ENCODE measurements around the gene LRSAM1.

Gene LRSAM1

GRCh38 chr9:127535396-127535795 lies 84.1 kb downstream of the LRSAM1 start:
- peaks cover 25% of the 10 kb centered on the region for H3K4me1 Mint-ChIP-seq
- peaks cover 4% of the 10 kb centered on the region for H3K27me3 Mint-ChIP-seq (ENCODE audit: low read depth, poor library complexity)
- DNase-seq = no peak
- peaks cover 10% of the 10 kb centered on the region for H3K36me3 Mint-ChIP-seq (ENCODE audit: low read depth)
- no peak for TF ChIP-seq CTCF (IDR thresholded peaks at IDR 0.05)
- H3K9me3 Mint-ChIP-seq = no peaks in the 10 kb centered on the region
- H3K4me3 Mint-ChIP-seq = no peak overlapping the region
- no peak overlapping the region for H3K27ac Mint-ChIP-seq

GRCh38 chr9:127535834-127536233 lies 84.5 kb downstream of the LRSAM1 start:
- TF ChIP-seq CTCF (IDR thresholded peaks at IDR 0.05) = no peak
- Mint-ChIP-seq H3K4me1 (peaks cover 22% of the 10 kb centered on the region), H3K27ac (no peak overlapping the region), H3K36me3 (ENCODE audit: low read depth) (peaks cover 7% of the 10 kb centered on the region), H3K27me3 (ENCODE audit: low read depth, poor library complexity) (peaks cover 4% of the 10 kb centered on the region), H3K4me3 (no peak overlapping the region), H3K9me3 (no peaks in the 10 kb centered on the region)
- no peak for DNase-seq

- Mint-ChIP-seq H3K36me3 (ENCODE audit: low read depth) (peaks cover 6% of the 10 kb centered on the region), H3K27me3 (ENCODE audit: low read depth, poor library complexity) (peaks cover 4% of the 10 kb centered on the region), H3K27ac (no peak overlapping the region), H3K4me3 (no peak overlapping the region), H3K9me3 (no peaks in the 10 kb centered on the region), H3K4me1 (peaks cover 22% of the 10 kb centered on the region)
- TF ChIP-seq CTCF (IDR thresholded peaks at IDR 0.05) = no peak
- no peak for DNase-seq
Measured at GRCh38 chr9:127536499-127536898, 85.2 kb downstream of the LRSAM1 start.

- Mint-ChIP-seq H3K4me3 (no peak overlapping the region), H3K27ac (peak overlapping the region; percentile 54), H3K4me1 (peaks cover 19% of the 10 kb centered on the region), H3K27me3 (ENCODE audit: low read depth, poor library complexity) (peaks cover 4% of the 10 kb centered on the region), H3K36me3 (ENCODE audit: low read depth) (peaks cover 1% of the 10 kb centered on the region), H3K9me3 (no peaks in the 10 kb centered on the region)
- DNase-seq = no peak
- TF ChIP-seq CTCF (IDR thresholded peaks at IDR 0.05) = no peak
Measured at GRCh38 chr9:127537014-127537413, 85.7 kb downstream of the LRSAM1 start.

- Mint-ChIP-seq H3K4me1 (peaks cover 19% of the 10 kb centered on the region), H3K9me3 (no peaks in the 10 kb centered on the region), H3K4me3 (no peak overlapping the region), H3K27ac (peak overlapping the region; percentile 54), H3K27me3 (ENCODE audit: low read depth, poor library complexity) (peaks cover 4% of the 10 kb centered on the region), H3K36me3 (ENCODE audit: low read depth) (no peaks in the 10 kb centered on the region)
- no peak for TF ChIP-seq CTCF (IDR thresholded peaks at IDR 0.05)
- no peak for DNase-seq
Measured at GRCh38 chr9:127537792-127538191, 86.5 kb downstream of the LRSAM1 start.

GRCh38 chr9:127538849-127539258 lies 87.5 kb downstream of the LRSAM1 start:
- H3K4me3 Mint-ChIP-seq = no peak overlapping the region
- peaks cover 19% of the 10 kb centered on the region for H3K4me1 Mint-ChIP-seq
- no peak overlapping the region for H3K27ac Mint-ChIP-seq

More at GRCh38 chr9:127538849-127539258, 87.5 kb downstream of the LRSAM1 start:
- Mint-ChIP-seq H3K27me3 (ENCODE audit: low read depth, poor library complexity) (peaks cover 4% of the 10 kb centered on the region), H3K36me3 (ENCODE audit: low read depth) (no peaks in the 10 kb centered on the region), H3K9me3 (no peaks in the 10 kb centered on the region)
- TF ChIP-seq CTCF (IDR thresholded peaks at IDR 0.05) = no peak
- DNase-seq = no peak
